Esophagus muscularis mucosa (tissue), 4 donors: ENCODE data around the gene CDC42BPA. TPM values are rescaled to one million over a fixed set of nuclear protein-coding genes. Genes with fewer than 3 reads are reported as not detected.

ENCODE experiments used
- DNase-seq: peaks from one replicate; pipeline ENCODE4 v3.0.0-alpha.2; 2017; ENCODE audit errors: extremely low spot score
- H3K27ac ChIP-seq, 4 donors: fragments of 200-600 bp; sonication (generic); replicated peaks in 1 of 4; 1 replicate in 3 of 4; 2 replicates in 1 of 4; pipeline ENCODE4 v1.5.1; 2016 to 2019; ENCODE audit warnings: mild to moderate bottlenecking in 1 of 4
- H3K27me3 ChIP-seq, 4 donors: fragments of 200-600 bp; sonication (generic); one replicate each; pipeline versions ENCODE4 v1.5.1 to v1.6.0; 2016 to 2019
- H3K36me3 ChIP-seq, 4 donors: fragments of 200-600 bp; sonication (generic); one replicate each; pipeline ENCODE4 v1.5.1; 2016 to 2019
- H3K4me1 ChIP-seq, 4 donors: fragments of 200-600 bp; sonication (generic); one replicate each; pipeline ENCODE4 v1.5.1; 2016 to 2019
- H3K4me3 ChIP-seq, 4 donors: fragments of 200-600 bp; sonication (generic); 1 replicate in 2 of 4; 2 replicates in 2 of 4; pipeline ENCODE4 v1.5.1; 2016 to 2019; ENCODE audit warnings: mild to moderate bottlenecking in 4 of 4, moderate library complexity in 1 of 4
- H3K9me3 ChIP-seq, 4 donors: fragments of 200-600 bp; sonication (generic); 1 replicate in 3 of 4; 2 replicates in 1 of 4; pipeline ENCODE4 v1.5.1; 2016 to 2019
- EP300 ChIP-seq: sonication (generic); formaldehyde crosslinking; IDR thresholded peaks from one replicate; pipeline ENCODE4 v1.6.1; 2017; ENCODE audit warnings: antibody characterized with exemption
- POLR2A ChIP-seq: fragments of 450-650 bp; IDR thresholded peaks from one replicate; pipeline ENCODE4 v1.6.1; 2017; ENCODE audit warnings: antibody characterized with exemption, moderate library complexity, mild to moderate bottlenecking, low read depth
- POLR2AphosphoS5 ChIP-seq, 2 donors: sonication (generic); formaldehyde crosslinking; IDR thresholded peaks; one replicate each; pipeline ENCODE4 v1.6.1; 2017; ENCODE audit warnings: antibody characterized with exemption in 2 of 2
- WGBS: methylation state at CpG from one replicate; pipeline ENCODE4 v1.1.5; 2018; 5-methylcytosine and 5-hydroxymethylcytosine counted together
- intact Hi-C: fragments of 100-400 bp; cut with DNase I; formaldehyde crosslinking; loops from one replicate; pipeline ENCODE4 v1.15.1; 2023
- total RNA-seq, 4 donors: library from RNA; depleted of rRNA; stranded (reverse); fragments of >200 nt; gene quantifications; one replicate each; pipeline versions ENCODE4 v1.1.0 to v1.2.1, GENCODE V29; 2016
- TF ChIP-seq, protein P1 (sequence below), 3 experiments: fragments of 200-600 bp in 2 of 3; fragments of 450-650 bp in 1 of 3; sonication (generic) in 2 of 3; IDR thresholded peaks; one replicate each; pipeline ENCODE4 v1.5.1; 2017 to 2019; ENCODE audit warnings: antibody characterized with exemption in 3 of 3, mild to moderate bottlenecking in 2 of 3, moderate library complexity in 1 of 3

CDC42BPA gene
- total RNA-seq, 4 donors from 2014 or later, result 59.5 to 72.2 (median 69.7) TPM

DNA sequence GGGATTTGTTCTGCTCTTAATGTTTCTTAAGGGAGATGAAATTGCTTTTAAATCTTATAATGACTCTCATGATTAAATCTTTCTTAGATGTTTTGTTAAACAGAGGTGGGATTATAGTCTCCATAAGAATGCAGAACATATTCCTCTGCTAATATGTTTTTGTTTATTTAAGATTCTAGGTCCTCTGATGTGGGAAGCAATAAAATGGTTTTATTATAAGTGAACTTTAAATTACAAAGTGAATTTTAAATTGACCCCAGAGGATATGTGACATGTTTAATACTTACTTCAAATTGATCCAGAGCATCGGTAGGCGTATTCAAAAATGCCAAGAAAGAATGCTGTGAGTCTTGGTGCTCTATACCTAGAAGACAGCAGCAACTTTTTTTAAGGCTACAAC lies 248.8 kb downstream of the CDC42BPA start:
- intact Hi-C loops, result no loop called here
- Histone ChIP-seq H3K36me3 (peaks cover 0 to 46% (median 12%) of the 10 kb centered on the region in 4 donors), H3K27me3 (no peaks in the 10 kb centered on the region), H3K27ac (no peak overlapping the region), H3K4me1 (peaks cover 0 to 7% (median 6%) of the 10 kb centered on the region in 4 donors), H3K9me3 (no peaks in the 10 kb centered on the region), H3K4me3 (no peak overlapping the region)
- TF ChIP-seq, protein P1, sequence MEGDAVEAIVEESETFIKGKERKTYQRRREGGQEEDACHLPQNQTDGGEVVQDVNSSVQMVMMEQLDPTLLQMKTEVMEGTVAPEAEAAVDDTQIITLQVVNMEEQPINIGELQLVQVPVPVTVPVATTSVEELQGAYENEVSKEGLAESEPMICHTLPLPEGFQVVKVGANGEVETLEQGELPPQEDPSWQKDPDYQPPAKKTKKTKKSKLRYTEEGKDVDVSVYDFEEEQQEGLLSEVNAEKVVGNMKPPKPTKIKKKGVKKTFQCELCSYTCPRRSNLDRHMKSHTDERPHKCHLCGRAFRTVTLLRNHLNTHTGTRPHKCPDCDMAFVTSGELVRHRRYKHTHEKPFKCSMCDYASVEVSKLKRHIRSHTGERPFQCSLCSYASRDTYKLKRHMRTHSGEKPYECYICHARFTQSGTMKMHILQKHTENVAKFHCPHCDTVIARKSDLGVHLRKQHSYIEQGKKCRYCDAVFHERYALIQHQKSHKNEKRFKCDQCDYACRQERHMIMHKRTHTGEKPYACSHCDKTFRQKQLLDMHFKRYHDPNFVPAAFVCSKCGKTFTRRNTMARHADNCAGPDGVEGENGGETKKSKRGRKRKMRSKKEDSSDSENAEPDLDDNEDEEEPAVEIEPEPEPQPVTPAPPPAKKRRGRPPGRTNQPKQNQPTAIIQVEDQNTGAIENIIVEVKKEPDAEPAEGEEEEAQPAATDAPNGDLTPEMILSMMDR (IDR thresholded peaks at IDR 0.05), result no peak
- no peak for TF ChIP-seq POLR2AphosphoS5 (IDR thresholded peaks at IDR 0.05)
- TF ChIP-seq POLR2A, result no peak
- no peak for TF ChIP-seq EP300
- no peak for DNase-seq
- 88% methylated on average over 2 of the region's 2 CpGs for WGBS

DNA sequence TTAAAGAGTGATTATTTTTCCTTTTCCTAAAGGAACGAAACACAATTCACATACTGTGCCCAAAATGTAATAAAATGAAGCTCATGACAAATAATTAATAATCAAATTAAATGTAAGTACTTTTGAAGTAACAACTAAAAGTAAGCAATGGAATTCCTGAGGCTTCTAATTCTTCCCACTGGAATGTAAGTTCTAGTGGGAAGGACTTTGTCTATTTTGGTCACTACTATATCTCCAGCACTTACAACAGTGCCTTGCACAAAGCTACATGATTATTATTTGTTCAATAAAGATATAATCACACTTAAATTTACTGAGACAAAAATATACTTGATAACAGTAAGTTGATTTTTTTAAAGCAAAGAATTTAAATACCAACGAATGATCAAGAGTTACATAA lies 249.4 kb downstream of the CDC42BPA start:
- WGBS, result 58% methylated on average over 2 of the region's 2 CpGs
- Histone ChIP-seq H3K4me1 (peaks cover 0 to 7% (median 6%) of the 10 kb centered on the region in 4 donors), H3K36me3 (peaks cover 0 to 41% (median 14%) of the 10 kb centered on the region in 4 donors), H3K9me3 (no peaks in the 10 kb centered on the region), H3K27me3 (no peaks in the 10 kb centered on the region), H3K4me3 (no peak overlapping the region), H3K27ac (no peak overlapping the region)
- TF ChIP-seq, protein P1 (IDR thresholded peaks at IDR 0.05), result no peak
- no peak for TF ChIP-seq EP300
- TF ChIP-seq POLR2A, result no peak
- no peak for TF ChIP-seq POLR2AphosphoS5 (IDR thresholded peaks at IDR 0.05)
- intact Hi-C loops, result no loop called here
- no peak for DNase-seq

DNA sequence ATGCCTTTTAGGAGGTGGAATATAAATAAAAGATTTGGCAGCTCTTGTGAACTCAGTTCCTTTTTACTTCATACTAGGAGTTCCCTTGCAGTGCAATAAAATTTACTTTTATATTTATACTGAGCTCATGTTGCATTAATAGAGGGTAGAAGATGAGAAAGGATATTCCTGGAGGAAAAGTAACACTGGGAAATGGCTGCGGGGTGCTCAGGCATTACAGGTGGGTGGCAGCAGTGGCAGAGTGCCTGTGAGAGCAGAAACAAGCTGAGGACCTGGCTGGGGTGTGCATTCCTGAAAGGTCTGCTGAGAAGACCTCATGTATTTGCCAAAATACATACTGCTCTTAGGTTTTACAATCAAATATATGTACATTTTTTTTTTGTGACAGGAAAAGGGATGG lies 251.3 kb downstream of the CDC42BPA start:
- intact Hi-C loops, result no loop called here
- no peak for TF ChIP-seq EP300
- TF ChIP-seq POLR2A, result no peak
- 53% methylated on average over 1 of the region's 1 CpG for WGBS

DNA sequence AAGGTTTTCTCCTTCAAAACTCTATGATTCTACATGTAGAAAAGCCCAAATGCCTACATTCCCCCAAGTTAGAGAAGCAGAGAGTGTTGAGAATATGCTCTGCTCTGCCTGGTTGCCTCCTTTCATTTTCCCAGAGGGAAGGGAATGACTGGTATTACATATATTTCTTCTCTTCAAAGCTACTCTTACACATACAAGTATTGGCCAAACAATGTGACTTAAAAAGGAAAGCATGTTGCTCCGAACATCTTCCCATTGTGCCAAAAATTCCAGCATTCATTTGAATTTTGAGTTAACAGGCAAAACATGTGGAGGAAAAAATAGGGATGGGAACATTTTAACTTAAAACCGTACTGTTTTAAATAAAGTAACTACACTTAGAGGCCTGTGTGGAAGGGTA lies 253.0 kb downstream of the CDC42BPA start:
- H3K4me3 ChIP-seq, result no peak overlapping the region
- H3K36me3 ChIP-seq, result peaks cover 0 to 26% (median 12%) of the 10 kb centered on the region in 4 donors
- TF ChIP-seq, protein P1 (IDR thresholded peaks at IDR 0.05), result no peak
- no peak for TF ChIP-seq POLR2AphosphoS5 (IDR thresholded peaks at IDR 0.05)
- TF ChIP-seq POLR2A, result no peak
- TF ChIP-seq EP300, result no peak
- intact Hi-C loops, result no loop called here
- 71% methylated on average over 2 of the region's 2 CpGs for WGBS
- no peaks in the 10 kb centered on the region for H3K27me3 ChIP-seq
- peaks cover 0 to 7% (median 6%) of the 10 kb centered on the region in 4 donors for H3K4me1 ChIP-seq
- DNase-seq, result no peak
- H3K27ac ChIP-seq, result peak overlapping the region in 1 of 4 donors; percentile 14
- no peaks in the 10 kb centered on the region for H3K9me3 ChIP-seq

More for the DNA sequence above, 251.3 kb downstream of the CDC42BPA start:
- DNase-seq, result no peak
- Histone ChIP-seq H3K27me3 (no peaks in the 10 kb centered on the region), H3K4me3 (no peak overlapping the region), H3K36me3 (peaks cover 0 to 27% (median 11%) of the 10 kb centered on the region in 4 donors), H3K9me3 (no peaks in the 10 kb centered on the region), H3K4me1 (peaks cover 0 to 7% (median 6%) of the 10 kb centered on the region in 4 donors), H3K27ac (no peak overlapping the region)

DNA sequence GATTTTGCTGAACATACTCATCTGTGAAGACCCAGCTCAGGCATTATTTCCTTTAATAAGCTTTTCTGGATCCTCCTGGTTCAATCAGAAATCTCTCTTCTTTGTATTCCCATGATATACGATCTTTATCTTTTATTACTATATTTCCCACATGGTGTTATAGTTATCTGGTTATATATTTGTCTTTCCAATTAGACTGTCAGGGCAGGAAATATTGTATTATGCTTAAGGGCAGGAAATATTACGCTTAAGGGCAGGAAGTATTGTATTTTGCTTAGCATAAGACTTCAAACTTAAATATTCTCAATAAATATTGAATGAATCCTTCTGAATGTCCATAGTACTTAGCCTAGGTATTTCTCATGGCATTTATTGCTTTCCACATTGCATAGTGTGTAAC lies 256.0 kb downstream of the CDC42BPA start:
- H3K9me3 ChIP-seq, result no peaks in the 10 kb centered on the region
- TF ChIP-seq POLR2AphosphoS5 (IDR thresholded peaks at IDR 0.05), result no peak
- no peak for TF ChIP-seq POLR2A
- TF ChIP-seq, protein P1 (IDR thresholded peaks at IDR 0.05), result no peak
- TF ChIP-seq EP300, result no peak
- no peak for DNase-seq
- peaks cover 0 to 7% (median 6%) of the 10 kb centered on the region in 4 donors for H3K4me1 ChIP-seq
- no peaks in the 10 kb centered on the region for H3K27me3 ChIP-seq
- H3K27ac ChIP-seq, result no peak overlapping the region
- intact Hi-C loops, result no loop called here
- no peak overlapping the region for H3K4me3 ChIP-seq
- peaks cover 0 to 37% (median 9%) of the 10 kb centered on the region in 4 donors for H3K36me3 ChIP-seq
- 87% methylated on average over 2 of the region's 2 CpGs for WGBS
